GM18505 (cell line): ENCODE data around the gene OLFM2.

Source experiments
- ATAC-seq: cut with Tn5 transposase; IDR thresholded peaks from one replicate; pipeline ENCODE4 v1.9.1; 2021; ENCODE audit not compliant: unreplicated experiment
- POLR2A ChIP-seq: IDR thresholded peaks from 4 replicates; pipeline ENCODE4 v1.6.1; 2011; ENCODE audit warnings: borderline replicate concordance; ENCODE audit not compliant: insufficient read depth, insufficient read length; ENCODE audit errors: extremely low read depth

OLFM2 gene

GRCh38 chr19:9936326-9937000, at the start of gene OLFM2:
Gene OLFM2, minus strand, starts transcription at chr19:9936515. Its CDS starts 149 bp downstream, at chr19:9936366.
- TF ChIP-seq POLR2A: no peak
- no peak for ATAC-seq

DNA sequence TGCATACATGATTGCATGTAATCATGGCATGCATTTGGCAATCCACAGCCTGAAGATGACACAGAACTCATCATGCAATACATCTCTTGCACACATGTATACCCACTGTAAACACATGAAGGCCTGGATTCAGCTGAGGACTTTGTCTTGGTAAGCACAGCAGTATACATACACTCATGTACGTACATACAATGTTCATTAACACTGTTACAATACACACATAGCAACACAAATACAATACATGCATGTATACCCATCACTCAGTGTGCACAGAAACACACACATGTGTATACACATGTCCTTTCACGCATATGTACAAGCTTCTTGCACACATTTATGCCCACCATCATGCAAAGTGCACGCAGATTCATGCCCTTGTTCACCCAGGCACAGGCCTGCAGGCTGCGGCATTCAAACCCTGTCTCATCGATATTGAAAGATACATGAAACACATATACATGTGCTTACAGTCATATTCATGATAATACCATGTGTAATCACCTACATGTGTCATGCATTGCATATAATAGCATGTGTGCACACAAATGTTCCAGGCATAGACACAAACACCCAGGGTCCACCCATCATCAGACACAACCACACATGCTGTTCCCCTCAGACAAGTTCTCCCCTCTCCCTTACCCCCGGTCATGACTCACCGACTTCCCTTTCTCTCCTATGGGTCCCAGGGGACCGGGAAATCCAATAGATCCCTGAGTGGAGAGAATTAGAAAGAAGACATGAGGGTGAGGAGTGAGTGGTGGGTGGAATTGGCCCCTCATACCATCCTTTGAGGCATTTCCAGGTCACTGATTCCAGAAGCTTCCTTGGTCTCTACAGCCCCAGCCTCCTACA, 45.3 kb upstream of the OLFM2 start:
- TF ChIP-seq POLR2A: no peak
- ATAC-seq: no peak

GRCh38 chr19:9972103-9972502, 35.8 kb upstream of the OLFM2 start:
- TF ChIP-seq POLR2A: no peak

DNA sequence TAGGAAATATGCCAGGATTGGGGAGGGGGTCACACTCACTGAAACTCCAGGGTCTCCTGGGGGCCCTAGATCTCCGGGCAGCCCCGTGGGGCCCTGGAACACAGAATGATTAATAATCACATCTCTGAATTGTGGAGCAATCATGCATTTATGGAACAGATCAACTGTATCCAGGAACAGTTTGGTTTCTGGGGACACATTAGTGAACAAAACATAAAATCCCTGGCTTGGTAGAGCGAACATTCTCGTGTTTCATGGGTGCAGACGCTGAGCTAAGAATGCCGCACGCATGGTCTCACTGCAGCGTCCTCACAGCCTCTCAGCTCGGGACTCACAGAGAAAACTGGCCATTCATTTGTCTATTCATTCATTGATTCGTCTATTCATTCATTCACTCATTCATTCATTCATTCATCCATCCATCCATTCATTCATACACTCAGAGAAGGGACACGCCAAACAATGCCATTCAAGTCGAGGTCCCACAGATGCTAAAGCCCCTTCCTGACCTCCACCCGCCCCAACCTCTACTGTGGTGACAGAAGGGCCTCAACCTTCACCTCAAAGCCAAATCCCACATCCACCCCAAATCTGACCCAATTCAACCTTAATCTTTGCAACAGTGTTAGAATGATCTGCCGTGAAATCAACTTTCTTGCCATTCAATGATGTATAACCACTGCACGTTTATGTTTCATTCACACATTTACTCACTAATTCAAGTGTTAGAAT, 35.0 kb upstream of the OLFM2 start:
- ATAC-seq: no peak
- no peak for TF ChIP-seq POLR2A

More at GRCh38 chr19:9972103-9972502, 35.8 kb upstream of the OLFM2 start:
- no peak for ATAC-seq

DNA sequence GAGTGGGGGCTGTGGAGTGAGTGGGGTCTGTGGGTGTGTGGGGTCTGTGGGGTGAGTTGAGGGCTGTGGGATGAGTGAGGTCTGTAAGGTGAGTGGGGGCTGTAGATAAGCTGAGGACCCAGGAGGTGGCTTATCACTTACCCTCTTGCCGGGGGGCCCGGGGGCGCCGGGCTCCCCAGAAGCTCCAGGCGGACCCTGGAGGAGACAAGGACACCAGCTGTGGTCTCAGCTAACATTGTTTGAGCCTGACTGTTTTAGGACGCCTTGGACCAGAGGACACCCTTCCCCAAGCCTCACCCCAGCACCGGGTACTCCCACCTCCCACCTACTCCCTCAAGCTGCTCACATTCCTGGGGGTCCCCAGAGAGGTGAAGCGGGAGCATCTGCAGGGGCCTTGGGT, 34.2 kb upstream of the OLFM2 start:
- TF ChIP-seq POLR2A: no peak
- no peak for ATAC-seq

DNA sequence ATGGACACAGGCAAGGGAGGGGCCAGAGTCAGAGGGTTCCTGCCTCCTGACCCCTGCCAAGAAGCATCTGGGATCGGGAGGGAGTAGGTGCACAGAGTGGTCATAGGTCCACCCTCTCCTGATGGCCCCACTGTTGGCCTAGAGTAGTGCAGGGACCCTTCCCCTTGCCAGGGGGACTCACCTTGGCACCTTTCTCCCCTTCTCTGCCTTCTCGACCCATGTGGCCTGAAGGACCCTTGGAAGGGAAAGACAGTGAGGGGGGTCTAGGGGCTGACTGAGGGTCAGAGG, 33.3 kb upstream of the OLFM2 start:
- ATAC-seq: no peak
- no peak for TF ChIP-seq POLR2A

GRCh38 chr19:9968820-9969687, 32.7 kb upstream of the OLFM2 start:
- TF ChIP-seq POLR2A: no peak
- ATAC-seq: no peak

DNA sequence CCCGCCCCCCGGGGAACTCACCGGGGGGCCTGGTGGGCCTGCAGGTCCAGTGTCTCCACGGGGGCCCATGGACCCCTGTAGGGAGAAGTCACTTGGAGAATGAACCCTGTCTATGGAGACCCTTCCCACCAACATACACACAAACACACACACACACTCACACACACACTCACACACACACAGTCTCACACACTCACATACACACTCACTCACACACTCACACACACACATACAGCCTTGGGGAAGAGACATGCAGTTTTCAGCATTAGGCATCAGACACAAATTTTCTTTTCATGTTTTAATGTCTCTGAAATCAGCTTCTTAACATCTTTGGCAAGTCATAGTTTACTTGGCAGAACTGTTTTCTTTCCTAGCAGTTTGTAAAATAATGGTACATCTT, 31.0 kb upstream of the OLFM2 start:
- no peak for TF ChIP-seq POLR2A

GRCh38 chr19:9966448-9966847, 30.1 kb upstream of the OLFM2 start:
- no peak for ATAC-seq

More for the DNA sequence above, 31.0 kb upstream of the OLFM2 start:
- ATAC-seq: no peak

DNA sequence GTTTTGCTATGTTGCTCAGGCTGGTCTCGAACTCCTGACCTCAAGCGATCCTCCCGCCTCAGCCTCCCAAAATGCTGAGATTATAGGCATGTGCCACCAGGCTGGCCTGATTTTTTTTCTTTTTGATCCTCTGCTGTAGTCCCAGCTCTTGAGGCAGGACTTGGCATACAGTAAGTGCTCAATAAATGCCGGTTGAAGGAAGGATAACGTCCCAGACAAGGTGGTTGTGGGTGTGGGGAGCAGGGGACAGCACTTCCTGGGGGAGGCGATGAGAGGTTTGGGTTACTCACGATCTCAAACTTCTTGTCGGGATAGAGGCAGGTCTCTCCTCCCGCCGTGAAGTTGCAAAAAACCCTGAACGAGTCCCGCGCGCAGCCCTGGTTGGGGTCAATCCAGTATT, 29.7 kb upstream of the OLFM2 start:
- TF ChIP-seq POLR2A: no peak
- no peak for ATAC-seq

More at GRCh38 chr19:9966448-9966847, 30.1 kb upstream of the OLFM2 start:
- no peak for TF ChIP-seq POLR2A

DNA sequence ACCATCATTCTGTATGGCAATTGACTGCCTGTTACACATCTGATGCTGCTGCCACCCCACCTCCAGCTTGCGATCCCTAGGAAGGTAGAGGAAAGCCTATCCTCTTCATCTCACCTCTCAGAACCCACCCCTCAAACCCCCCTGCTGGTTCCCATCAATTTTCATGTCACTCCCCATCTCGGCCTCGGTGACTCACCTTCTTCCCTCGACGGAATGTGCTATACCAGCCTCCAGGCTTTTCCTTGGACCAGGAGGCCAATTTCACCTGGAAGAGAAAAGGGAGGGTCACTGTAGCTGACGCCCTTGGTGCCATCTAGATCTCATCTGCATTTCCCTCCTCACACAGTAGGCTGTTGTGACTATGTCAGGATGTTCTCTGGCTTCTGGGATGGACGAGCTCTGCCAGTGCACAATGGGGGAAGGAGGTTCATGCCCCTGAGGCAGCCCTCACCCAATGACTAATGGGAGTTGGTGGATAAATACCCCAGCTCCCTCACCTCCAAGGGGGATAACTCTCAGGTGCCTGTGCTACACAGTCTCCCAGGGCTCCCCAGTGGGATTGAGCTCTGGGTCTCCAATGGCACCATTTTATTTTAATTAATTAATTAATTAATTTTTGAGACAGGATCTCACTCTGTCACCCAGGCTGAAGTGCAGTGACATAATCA, 26.4 kb upstream of the OLFM2 start:
- no peak for TF ChIP-seq POLR2A
- no peak for ATAC-seq

- ATAC-seq: no peak
These were observed 24.8 kb upstream of the OLFM2 start for GRCh38 chr19:9961103-9961502.

More at GRCh38 chr19:9961103-9961502, 24.8 kb upstream of the OLFM2 start:
- no peak for TF ChIP-seq POLR2A
